NCI-H2196 treated with DMSO at 0.1 percent for 48 hours (cell line): ENCODE measurements around the gene HUWE1.
"Not testable (repeated sequence)": the region's sequence is repeated elsewhere in the genome, so short reads cannot be mapped to it uniquely, and the experiment has no call there.

Experiments used
- DNase-seq: peaks from one replicate; lab custom pipeline; 2025; ENCODE audit not compliant: unreplicated experiment; lab: John Stamatoyannopoulos, UW

Gene HUWE1

GRCh38 chrX:53616946-53617345 is 69.6 kb downstream of the HUWE1 start:
- no peak for DNase-seq

- no peak for DNase-seq
Observed at GRCh38 chrX:53606456-53606855, 80.1 kb downstream of the HUWE1 start.

- no peak for DNase-seq
Observed at GRCh38 chrX:53605004-53605403, 81.5 kb downstream of the HUWE1 start.

GRCh38 chrX:53599781-53600396 is 86.6 kb downstream of the HUWE1 start:
- DNase-seq: no peak

GRCh38 chrX:53598169-53598568 is 88.3 kb downstream of the HUWE1 start:
- no peak for DNase-seq

- no peak for DNase-seq
Observed at GRCh38 chrX:53595266-53595810, 91.2 kb downstream of the HUWE1 start.

GRCh38 chrX:53594354-53594753 is 92.2 kb downstream of the HUWE1 start:
- no peak for DNase-seq

GRCh38 chrX:53587795-53588420 is 98.6 kb downstream of the HUWE1 start:
- DNase-seq: no peak

GRCh38 chrX:53584891-53585290 is 101.6 kb downstream of the HUWE1 start:
- DNase-seq: no peak

- DNase-seq: no peak
Observed at GRCh38 chrX:53583571-53583970, 102.9 kb downstream of the HUWE1 start.

GRCh38 chrX:53580742-53581504 is 105.6 kb downstream of the HUWE1 start:
- DNase-seq: no peak

GRCh38 chrX:53571494-53571893 is 115.0 kb downstream of the HUWE1 start:
- no peak for DNase-seq

- no peak for DNase-seq
Observed at GRCh38 chrX:53563324-53563723, 123.2 kb downstream of the HUWE1 start.

- DNase-seq: no peak
Observed at GRCh38 chrX:53561912-53562311, 124.6 kb downstream of the HUWE1 start.

GRCh38 chrX:53558646-53559045 is 127.9 kb downstream of the HUWE1 start:
- DNase-seq: no peak

GRCh38 chrX:53556868-53557267 is 129.7 kb downstream of the HUWE1 start:
- DNase-seq: no peak

- no peak for DNase-seq
Observed at GRCh38 chrX:53550756-53551463, 135.6 kb downstream of the HUWE1 start.

- no peak for DNase-seq
Observed at GRCh38 chrX:53547668-53548067, 138.9 kb downstream of the HUWE1 start.

- no peak for DNase-seq
Observed at GRCh38 chrX:53544936-53545335, 141.6 kb downstream of the HUWE1 start.

GRCh38 chrX:53538781-53539180 is 147.7 kb downstream of the HUWE1 start:
- DNase-seq: no peak

- DNase-seq: not testable (repeated sequence)
Observed at GRCh38 chrX:53531255-53531966, 155.1 kb downstream of the HUWE1 start.
